OCI-LY7 (cell line): ENCODE measurements around the gene GABPB2. TPM values are rescaled to one million over a fixed set of nuclear protein-coding genes. Genes with fewer than 3 reads are reported as not detected.
"Not testable (repeated sequence)": the region's sequence is repeated elsewhere in the genome, so short reads cannot be mapped to it uniquely, and the experiment has no call there.

Source experiments
- BruUV-seq: library from RNA; stranded (reverse); fragments of 400-500 nt; replicated peaks from 2 replicates; lab custom pipeline; 2021; lab: Mats Ljungman, UMichigan
- CTCF ChIA-PET: fragments of 300-600 bp; sonication (Branson Sonifier 250); formaldehyde crosslinking; loops from one replicate; lab custom pipeline; 2022; ENCODE audit warnings: antibody characterized with exemption; ENCODE audit not compliant: unreplicated experiment; lab: Charles Lee
- POLR2A ChIA-PET: fragments of 300-600 bp; sonication (Branson Sonifier 250); formaldehyde crosslinking; loops from one replicate; lab custom pipeline; 2022; ENCODE audit warnings: antibody characterized with exemption; lab: Charles Lee
- DNase-seq: peaks from one replicate; pipeline ENCODE4 v3.0.0-alpha.2; 2015; ENCODE audit warnings: low spot score
- H2AFZ ChIP-seq: fragments of 200-600 bp; sonication (generic), shearing (Covaris generic); 2 replicates; pipeline ENCODE4 v1.6.1; 2014; ENCODE audit warnings: mild to moderate bottlenecking, antibody characterized with exemption, low read length, moderate library complexity
- H3K27ac ChIP-seq: fragments of 200-600 bp; sonication (generic); 2 replicates; pipeline ENCODE4 v1.5.1; 2014; ENCODE audit warnings: mixed run types, low read depth, mild to moderate bottlenecking, moderate library complexity, low read length, inconsistent platforms; ENCODE audit not compliant: poor library complexity, severe bottlenecking
- H3K36me3 ChIP-seq: fragments of 200-600 bp; sonication (generic); 2 replicates; pipeline ENCODE4 v1.6.1; 2014; ENCODE audit warnings: mild to moderate bottlenecking, antibody characterized with exemption, low read length, moderate library complexity, mixed read lengths; ENCODE audit not compliant: insufficient read depth
- H3K4me1 ChIP-seq: fragments of 200-600 bp; sonication (generic); 2 replicates; pipeline ENCODE4 v1.5.1; 2014; ENCODE audit warnings: mild to moderate bottlenecking, low read length; ENCODE audit not compliant: insufficient read depth, poor library complexity, severe bottlenecking
- H3K4me2 ChIP-seq: fragments of 200-600 bp; sonication (generic); 2 replicates; pipeline ENCODE4 v1.6.1; 2014; ENCODE audit warnings: mild to moderate bottlenecking, low read length
- H3K4me3 ChIP-seq: fragments of 200-600 bp; sonication (generic); 2 replicates; pipeline ENCODE4 v1.5.1; 2014; ENCODE audit warnings: mild to moderate bottlenecking, low read depth, low read length; ENCODE audit not compliant: poor library complexity, severe bottlenecking
- H3K79me2 ChIP-seq: fragments of 200-600 bp; sonication (generic); 2 replicates; pipeline ENCODE4 v1.6.1; 2016; ENCODE audit warnings: low read depth, mild to moderate bottlenecking, low read length, moderate library complexity, mixed read lengths; ENCODE audit not compliant: insufficient read depth
- H3K9me2 ChIP-seq: fragments of 200-600 bp; sonication (generic); 2 replicates; pipeline ENCODE4 v1.6.1; 2016; ENCODE audit warnings: mild to moderate bottlenecking, low read length, mixed read lengths; ENCODE audit not compliant: insufficient read depth
- H3K9me3 ChIP-seq: fragments of 200-600 bp; sonication (generic); 2 replicates; pipeline ENCODE4 v1.6.1; 2014; ENCODE audit warnings: mild to moderate bottlenecking, mixed run types, low read length, mixed read lengths
- H4K20me1 ChIP-seq: fragments of 200-600 bp; sonication (generic); 2 replicates; pipeline ENCODE4 v1.6.1; 2014; ENCODE audit warnings: mild to moderate bottlenecking, antibody characterized with exemption, low read length, moderate library complexity, mixed read lengths; ENCODE audit not compliant: insufficient read depth
- CTCF ChIP-seq: fragments of 200-600 bp; sonication (generic); conservative IDR thresholded peaks from 2 replicates; pipeline ENCODE4 v1.5.1; 2014; ENCODE audit warnings: mild to moderate bottlenecking, antibody characterized with exemption, low read length, moderate library complexity, mixed read lengths
- EZH2phosphoT487 ChIP-seq: fragments of 200-600 bp; sonication (generic); IDR thresholded peaks from 2 replicates; pipeline ENCODE4 v1.6.1; 2018; ENCODE audit warnings: low read depth, borderline replicate concordance, mild to moderate bottlenecking, mixed run types, antibody characterized with exemption, low read length, moderate library complexity, mixed read lengths
- intact Hi-C: fragments of 100-400 bp; cut with micrococcal nuclease; formaldehyde crosslinking; loops from one replicate; pipeline ENCODE4 v1.10.0; 2022; ENCODE audit not compliant: unreplicated experiment
- total RNA-seq, 2 experiments: library from RNA; depleted of rRNA in 1 of 2; stranded (reverse); fragments of >200 nt in 1 of 2; shearing (Covaris generic) in 1 of 2; gene quantifications; 2 replicates each; pipeline ENCODE4 v1.2.3, GENCODE V29; 2014 to 2022

Gene GABPB2
- total RNA-seq, 2 experiments from 2014 or later = 17.2 to 20.0 TPM

- no TSS peak for BruUV-seq
- ChIA-PET POLR2A (interaction anchor here (0.6 to 1.5 kb wide), 2 partner anchors 7 to 43 kb away, joined by 3 to 5 read pairs; no protein-coding TSS in a partner anchor), CTCF (no interaction called here)
- no peak overlapping the region for H3K4me3 ChIP-seq
- peaks cover 24% of the 10 kb centered on the region for H3K36me3 ChIP-seq
- H2AFZ ChIP-seq = no peak overlapping the region
- peaks cover 10% of the 10 kb centered on the region; the same call in 1 of the 2 replicates for H3K79me2 ChIP-seq
- H3K27ac ChIP-seq = no peak overlapping the region
- no peaks in the 10 kb centered on the region for H3K9me2 ChIP-seq
- H3K4me2 ChIP-seq = peak overlapping the region; percentile 80; the same call in 1 of the 2 replicates
- H3K4me1 ChIP-seq = peaks cover 21% of the 10 kb centered on the region
- intact Hi-C loops = no loop called here
- no peak for TF ChIP-seq CTCF
- H3K9me3 ChIP-seq = no peaks in the 10 kb centered on the region
- no peak for DNase-seq
- H4K20me1 ChIP-seq = no peaks in the 10 kb centered on the region
Measured at GRCh38 chr1:151069103-151069486, 1.5 kb upstream of the GABPB2 start.

- Histone ChIP-seq H3K9me3 (no peaks in the 10 kb centered on the region), H3K4me1 (peaks cover 21% of the 10 kb centered on the region), H3K36me3 (peaks cover 15% of the 10 kb centered on the region; the same call in 1 of the 2 replicates), H3K79me2 (peaks cover 10% of the 10 kb centered on the region; the same call in 1 of the 2 replicates), H3K4me3 (no peak overlapping the region), H3K27ac (no peak overlapping the region), H3K4me2 (peak overlapping the region; percentile 80), H3K9me2 (no peaks in the 10 kb centered on the region), H2AFZ (no peak overlapping the region; the same call in 1 of the 2 replicates), H4K20me1 (no peaks in the 10 kb centered on the region)
- ChIA-PET CTCF (interaction anchor here (1.6 to 1.9 kb wide), 2 partner anchors 11 to 84 kb away, joined by 6 to 7 read pairs; partner anchors contain the start of gene TNFAIP8L2), POLR2A (interaction anchor here (0.6 to 1.0 kb wide), 2 partner anchors 21 to 244 kb away, joined by 3 read pairs; no protein-coding TSS in a partner anchor)
- BruUV-seq = no TSS peak
- intact Hi-C loops = loop anchor here (1.0 kb wide), 1 partner anchor 48 kb away; no protein-coding TSS in a partner anchor
- peak; percentile 41 for DNase-seq
- TF ChIP-seq CTCF (peak; percentile 74), EZH2phosphoT487 (no peak)
Measured at GRCh38 chr1:151072224-151072623, 1.7 kb downstream of the GABPB2 start.

- no TSS peak for BruUV-seq
- H3K4me1 ChIP-seq = no peaks in the 10 kb centered on the region
- no peak overlapping the region for H3K4me2 ChIP-seq
- DNase-seq = no peak
- no peaks in the 10 kb centered on the region for H4K20me1 ChIP-seq
- intact Hi-C loops = no loop called here
- no peaks in the 10 kb centered on the region for H3K9me2 ChIP-seq
- H2AFZ ChIP-seq = no peak overlapping the region
- no peaks in the 10 kb centered on the region for H3K79me2 ChIP-seq
- H3K9me3 ChIP-seq = no peaks in the 10 kb centered on the region
- TF ChIP-seq CTCF (no peak), EZH2phosphoT487 (no peak)
- H3K4me3 ChIP-seq = no peak overlapping the region
- H3K27ac ChIP-seq = no peak overlapping the region
- CTCF ChIA-PET = interaction anchor here (0.6 kb wide), 1 partner anchor 507 kb away, joined by 3 read pairs; the partner anchor contains the start of gene MCL1
- H3K36me3 ChIP-seq = no peaks in the 10 kb centered on the region
- POLR2A ChIA-PET = interaction anchor here (0.6 to 2.6 kb wide), 3 partner anchors 10 to 167 kb away, joined by 4 to 7 read pairs (median 5); no protein-coding TSS in a partner anchor
Measured at GRCh38 chr1:151085953-151086559, 15.5 kb downstream of the GABPB2 start.

- BruUV-seq, H3K36me3 ChIP-seq, H3K4me3 ChIP-seq, H4K20me1 ChIP-seq, H3K9me2 ChIP-seq, H3K79me2 ChIP-seq, H3K4me2 ChIP-seq, H3K27ac ChIP-seq, H2AFZ ChIP-seq, DNase-seq, H3K4me1 ChIP-seq, H3K9me3 ChIP-seq: not testable (repeated sequence)
- CTCF ChIA-PET = interaction anchor here (1.6 kb wide), 1 partner anchor 59 kb away, joined by 7 read pairs; the partner anchor contains the start of gene TNFAIP8L2
- intact Hi-C loops = loop anchor here (5.0 kb wide), 1 partner anchor 245 kb away; no protein-coding TSS in a partner anchor
- POLR2A ChIA-PET = interaction anchor here (0.6 to 2.2 kb wide), 4 partner anchors 10 to 31 kb away, joined by 3 to 8 read pairs (median 6); no protein-coding TSS in a partner anchor
Measured at GRCh38 chr1:151097426-151097825, 26.9 kb downstream of the GABPB2 start.
